ENCODE measurements around the gene ANKS1A.
A peak's percentile ranks its signal among the peaks of the same experiment; 100 is the strongest.
"Not testable (repeated sequence)": the region's sequence is repeated elsewhere in the genome, so short reads cannot be mapped to it uniquely, and the experiment has no call there.

ANKS1A gene

GRCh38 chr6:34884996-34885395 lies 4.1 kb upstream of the ANKS1A start:
- DNase-seq = no peak

- not testable (repeated sequence) for DNase-seq
Measured at GRCh38 chr6:34885837-34886236, 3.2 kb upstream of the ANKS1A start.

- peak; percentile 85 to 88 for DNase-seq
Measured at GRCh38 chr6:34887753-34888513, 1.1 kb upstream of the ANKS1A start, which contains the start of gene TAF11. Gene TAF11 (minus strand): TSS chr6:34888042. CDS start chr6:34887957, 85 bp downstream.

- no peak for DNase-seq
Measured at GRCh38 chr6:34888514-34888856, 570 bp upstream of the ANKS1A start.

- no peak for DNase-seq
Measured at GRCh38 chr6:34890533-34890925, 1.5 kb downstream of the ANKS1A start.

- DNase-seq = no peak
Measured at GRCh38 chr6:34891296-34891695, 2.2 kb downstream of the ANKS1A start.

- no peak for DNase-seq
Measured at GRCh38 chr6:34894693-34895092, 5.6 kb downstream of the ANKS1A start.

GRCh38 chr6:34897130-34897529 lies 8.1 kb downstream of the ANKS1A start:
- DNase-seq = no peak

GRCh38 chr6:34897716-34898115 lies 8.7 kb downstream of the ANKS1A start:
- DNase-seq = no peak

GRCh38 chr6:34899748-34900147 lies 10.7 kb downstream of the ANKS1A start:
- not testable (repeated sequence) for DNase-seq

GRCh38 chr6:34900321-34901031 lies 11.4 kb downstream of the ANKS1A start:
- DNase-seq = no peak

GRCh38 chr6:34901930-34902329 lies 12.9 kb downstream of the ANKS1A start:
- DNase-seq = no peak

GRCh38 chr6:34904990-34905613 lies 16.0 kb downstream of the ANKS1A start:
- no peak for DNase-seq

GRCh38 chr6:34906826-34907225 lies 17.8 kb downstream of the ANKS1A start:
- no peak for DNase-seq

- DNase-seq = no peak
Measured at GRCh38 chr6:34908194-34908593, 19.1 kb downstream of the ANKS1A start.

- no peak for DNase-seq
Measured at GRCh38 chr6:34909320-34909883, 20.3 kb downstream of the ANKS1A start.

GRCh38 chr6:34911822-34912221 lies 22.8 kb downstream of the ANKS1A start:
- DNase-seq = no peak

- peak in 1 of 2 experiments; percentile 35 for DNase-seq
Measured at GRCh38 chr6:34912715-34913464, 23.8 kb downstream of the ANKS1A start.

GRCh38 chr6:34914358-34914757 lies 25.3 kb downstream of the ANKS1A start:
- no peak for DNase-seq

GRCh38 chr6:34916348-34916967 lies 27.4 kb downstream of the ANKS1A start:
- no peak for DNase-seq

- DNase-seq = no peak
Measured at GRCh38 chr6:34917626-34918285, 28.7 kb downstream of the ANKS1A start.

- no peak for DNase-seq
Measured at GRCh38 chr6:34919651-34920050, 30.6 kb downstream of the ANKS1A start.
